B cell (primary cell): ENCODE measurements around the gene HPX. TPM values are rescaled to one million over a fixed set of nuclear protein-coding genes. Genes with fewer than 3 reads are reported as not detected.
A peak's percentile ranks its signal among the peaks of the same experiment; 100 is the strongest.

Experiments used
- ATAC-seq: fragments of 200-7000 bp; cut with Tn5 transposase; one replicate; pipeline ENCODE4 v1.10.0; 2021; ENCODE audit warnings: low read depth, mild to moderate bottlenecking, moderate number of reproducible peaks, moderate library complexity
- CTCF ChIA-PET: fragments of 350-600 bp; sonication (Branson Sonifier 250); formaldehyde crosslinking; loops from one replicate; lab custom pipeline; 2021; ENCODE audit warnings: antibody characterized with exemption, inconsistent platforms; lab: Charles Lee
- POLR2A ChIA-PET: fragments of 350-600 bp; sonication (Branson Sonifier 250); formaldehyde crosslinking; loops from one replicate; lab custom pipeline; 2021; ENCODE audit warnings: antibody characterized with exemption; lab: Charles Lee
- DNase-seq: peaks from one replicate; pipeline ENCODE4 v3.0.0; 2013
- H2AFZ ChIP-seq: 2 replicates; pipeline ENCODE4 v1.6.1; 2012; ENCODE audit warnings: mild to moderate bottlenecking, low read depth, low read length; ENCODE audit not compliant: insufficient read depth, poor library complexity, severe bottlenecking
- H3K27ac ChIP-seq, 2 donors: 1 replicate in 1 of 2; 2 replicates in 1 of 2; pipeline ENCODE4 v1.5.1; 2012 to 2013; ENCODE audit warnings: low read length in 2 of 2, mild to moderate bottlenecking in 2 of 2, moderate library complexity in 1 of 2
- H3K27me3 ChIP-seq, 4 experiments: fragments of 200-600 bp in 1 of 4; sonication (generic) in 1 of 4; replicated peaks in 1 of 4; 1 replicate in 2 of 4; 2 replicates in 2 of 4; pipeline versions ENCODE4 v1.6.1 to v1.7.0; 2013 to 2016; ENCODE audit warnings: low read length in 3 of 4, mild to moderate bottlenecking in 2 of 4, mixed read lengths in 1 of 4, moderate library complexity in 1 of 4; ENCODE audit not compliant: insufficient read depth in 4 of 4, control insufficient read depth in 3 of 4; ENCODE audit errors: control extremely low read depth in 1 of 4
- H3K36me3 ChIP-seq, 2 experiments: replicated peaks in 1 of 2; 1 replicate in 1 of 2; 2 replicates in 1 of 2; pipeline versions ENCODE4 v1.6.1 to v1.7.1; 2013; ENCODE audit warnings: low read length in 1 of 2; ENCODE audit not compliant: insufficient read depth in 2 of 2, control insufficient read depth in 1 of 2; ENCODE audit errors: control extremely low read depth in 1 of 2, extremely low read depth in 1 of 2
- H3K4me1 ChIP-seq, 2 donors: fragments of 200-600 bp in 1 of 2; sonication (generic) in 1 of 2; 1 replicate in 1 of 2; 2 replicates in 1 of 2; pipeline versions ENCODE4 v1.5.1 to v1.6.1; 2013 to 2017; ENCODE audit warnings: low read length in 2 of 2; ENCODE audit not compliant: control insufficient read depth in 2 of 2, insufficient read depth in 2 of 2
- H3K4me2 ChIP-seq: replicated peaks from 2 replicates; pipeline ENCODE3; 2012; ENCODE audit warnings: mild to moderate bottlenecking, low read depth, low read length; ENCODE audit not compliant: poor library complexity, severe bottlenecking
- H3K4me3 ChIP-seq, 5 experiments: fragments of 200-600 bp in 1 of 5; sonication (generic) in 1 of 5; 1 replicate in 3 of 5; 2 replicates in 2 of 5; pipeline versions ENCODE4 v1.5.1 to v1.7.0; 2011 to 2016; ENCODE audit warnings: low read length in 4 of 5, mild to moderate bottlenecking in 4 of 5, low read depth in 2 of 5, control low read depth in 1 of 5, moderate library complexity in 1 of 5; ENCODE audit not compliant: insufficient read depth in 1 of 5; ENCODE audit errors: control extremely low read depth in 1 of 5, extremely low read depth in 1 of 5
- H3K79me2 ChIP-seq: fragments of 200-600 bp; sonication (generic); one replicate; pipeline ENCODE4 v1.6.0; 2016; ENCODE audit warnings: low read length; ENCODE audit not compliant: control insufficient read depth, insufficient read depth
- H3K9ac ChIP-seq: fragments of 200-600 bp; sonication (generic); 2 replicates; pipeline ENCODE4 v1.6.1; 2017; ENCODE audit warnings: mild to moderate bottlenecking, low read length, moderate library complexity
- H3K9me3 ChIP-seq, 3 donors: one replicate each; pipeline versions ENCODE4 v1.6.1 to v1.7.1; 2013; ENCODE audit warnings: low read length in 2 of 3; ENCODE audit not compliant: control insufficient read depth in 2 of 3, insufficient read depth in 1 of 3; ENCODE audit errors: control extremely low read depth in 1 of 3
- H4K20me1 ChIP-seq: 2 replicates; pipeline ENCODE4 v1.6.0; 2012; ENCODE audit warnings: mild to moderate bottlenecking, low read length; ENCODE audit not compliant: insufficient read depth, control insufficient read depth, poor library complexity, severe bottlenecking
- H3K27ac Mint-ChIP-seq: one replicate; pipeline ENCODE4 v1.8.0; 2021; ENCODE audit warnings: mixed read lengths
- H3K27me3 Mint-ChIP-seq: one replicate; pipeline ENCODE4 v1.8.0; 2021; ENCODE audit warnings: mixed read lengths
- H3K4me1 Mint-ChIP-seq: one replicate; pipeline ENCODE4 v1.8.0; 2021; ENCODE audit warnings: mixed read lengths
- H3K4me3 Mint-ChIP-seq: one replicate; pipeline ENCODE4 v1.8.0; 2021; ENCODE audit warnings: mixed read lengths
- H3K9me3 Mint-ChIP-seq: one replicate; pipeline ENCODE4 v1.8.0; 2022; ENCODE audit warnings: mixed read lengths; ENCODE audit not compliant: insufficient read depth
- CTCF ChIP-seq: fragments of 200-600 bp; IDR thresholded peaks from one replicate; pipeline ENCODE4 v1.8.0; 2022; ENCODE audit warnings: antibody characterized with exemption, mild to moderate bottlenecking
- EZH2 ChIP-seq: IDR thresholded peaks from 2 replicates; pipeline ENCODE4 v1.6.1; 2012; ENCODE audit warnings: borderline replicate concordance, low read depth, mild to moderate bottlenecking, moderate library complexity, low read length; ENCODE audit not compliant: insufficient read depth, poor library complexity, severe bottlenecking
- WGBS: methylation state at CpG from one replicate; pipeline ENCODE4 v1.1.5; 2013; ENCODE audit warnings: missing lambda C conversion rate; ENCODE audit not compliant: insufficient coverage; 5-methylcytosine and 5-hydroxymethylcytosine counted together
- intact Hi-C: fragments of 100-400 bp; cut with micrococcal nuclease; formaldehyde crosslinking; loops from one replicate; pipeline ENCODE4 v1.10.0; 2022
- polyA plus RNA-seq: library from polyadenylated mRNA; depleted of rRNA; stranded (reverse); fragments of >200 nt; gene quantifications from 2 replicates; pipeline ENCODE4 v1.2.3, GENCODE V29; 2012
- total RNA-seq, 2 donors: library from RNA; stranded (reverse); fragments of 120-200 nt in 1 of 2; gene quantifications; 1 replicate in 1 of 2; 2 replicates in 1 of 2; pipeline versions ENCODE4 v1.2.3 to v1.2.4, GENCODE V29; 2013 to 2022

The HPX gene
- total and polyA plus RNA-seq, 2 donors (not counting 1 experiment from before 2014, with no cell fraction given), result 0.64 to 1.1 TPM

- H3K4me3 ChIP-seq, result no peak overlapping the region
- H3K4me1 ChIP-seq, result peaks cover 18 to 32% of the 10 kb centered on the region in 2 donors
- 100% methylated on average over 1 of the region's 1 CpG for WGBS
- intact Hi-C loops, result no loop called here
- H2AFZ ChIP-seq, result no peak overlapping the region
- no peak overlapping the region for H3K9ac ChIP-seq
- peaks cover 0 to 6% of the 10 kb centered on the region in 2 experiments for H3K36me3 ChIP-seq
- ChIA-PET POLR2A (interaction anchor here (0.8 kb wide), 1 partner anchor 640 kb away, joined by 3 read pairs; no protein-coding TSS in a partner anchor), CTCF (interaction anchor here (0.9 to 5.6 kb wide), 4 partner anchors 10 to 56 kb away, joined by 3 to 65 read pairs (median 6); no protein-coding TSS in a partner anchor)
- H3K4me3 Mint-ChIP-seq, result no peak overlapping the region
- no peaks in the 10 kb centered on the region for H3K9me3 ChIP-seq
- no peaks in the 10 kb centered on the region for H3K9me3 Mint-ChIP-seq
- H3K27me3 ChIP-seq, result no peaks in the 10 kb centered on the region
- no peaks in the 10 kb centered on the region for H3K27me3 Mint-ChIP-seq
- peak overlapping the region; percentile 11 for H3K27ac Mint-ChIP-seq
- H3K79me2 ChIP-seq, result peaks cover 25% of the 10 kb centered on the region
- peak overlapping the region in 1 of 2 donors; percentile 98 for H3K27ac ChIP-seq
- ATAC-seq (no peak), DNase-seq (no peak)
- peaks cover 32% of the 10 kb centered on the region for H3K4me1 Mint-ChIP-seq
- no peak for TF ChIP-seq CTCF
- TF ChIP-seq EZH2, result no peak
- no peak overlapping the region for H3K4me2 ChIP-seq
- no peaks in the 10 kb centered on the region for H4K20me1 ChIP-seq
These were observed 52.0 kb downstream of the HPX start for GRCh38 chr11:6388748-6389147.

- POLR2A ChIA-PET, result no interaction called here
These were observed 52.8 kb downstream of the HPX start for GRCh38 chr11:6387811-6388599.

More at GRCh38 chr11:6387811-6388599, 52.8 kb downstream of the HPX start:
- CTCF ChIA-PET, result interaction anchor here (0.7 to 5.6 kb wide), 5 partner anchors 10 to 704 kb away, joined by 3 to 65 read pairs (median 4); partner anchors contain the start of gene TRIM5
- H3K9me3 ChIP-seq, result no peaks in the 10 kb centered on the region
- H3K4me1 Mint-ChIP-seq, result peaks cover 30% of the 10 kb centered on the region
- H3K9ac ChIP-seq, result no peak overlapping the region
- H3K4me3 ChIP-seq, result no peak overlapping the region
- H3K27ac ChIP-seq, result peak overlapping the region in 1 of 2 donors; percentile 98
- peaks cover 18 to 27% of the 10 kb centered on the region in 2 donors for H3K4me1 ChIP-seq
- H3K36me3 ChIP-seq, result peaks cover 0 to 5% of the 10 kb centered on the region in 2 experiments
- H3K27me3 ChIP-seq, result no peaks in the 10 kb centered on the region
- H2AFZ ChIP-seq, result no peak overlapping the region
- TF ChIP-seq EZH2 (no peak), CTCF (no peak)
- no peaks in the 10 kb centered on the region for H3K27me3 Mint-ChIP-seq
- no peaks in the 10 kb centered on the region for H4K20me1 ChIP-seq
- 98% methylated on average over 7 of the region's 12 CpGs for WGBS
- H3K79me2 ChIP-seq, result peaks cover 18% of the 10 kb centered on the region
- ATAC-seq (no peak), DNase-seq (no peak)
- no peak overlapping the region for H3K4me2 ChIP-seq
- H3K9me3 Mint-ChIP-seq, result no peaks in the 10 kb centered on the region
- intact Hi-C loops, result no loop called here
- H3K27ac Mint-ChIP-seq, result no peak overlapping the region
- no peak overlapping the region for H3K4me3 Mint-ChIP-seq
